Neural progenitor cell (in vitro differentiated cells): ENCODE results near the gene FBXL17. TPM values are rescaled to one million over a fixed set of nuclear protein-coding genes. Genes with fewer than 3 reads are reported as not detected.

Experiments
- DNase-seq: peaks from one replicate; pipeline ENCODE4 v3.0.0-alpha.2; 2016; ENCODE audit warnings: low spot score
- H2AFZ ChIP-seq: fragments of 200-600 bp; sonication (generic); replicated peaks from 2 replicates; pipeline ENCODE4 v1.6.1; 2016; ENCODE audit warnings: antibody characterized with exemption
- H3F3A ChIP-seq: fragments of 200-600 bp; sonication (generic); 2 replicates; pipeline ENCODE4 v1.6.1; 2016; ENCODE audit warnings: antibody characterized with exemption, low read depth
- H3K27ac ChIP-seq: fragments of 200-600 bp; sonication (generic); 2 replicates; pipeline ENCODE4 v1.5.1; 2016; ENCODE audit warnings: mild to moderate bottlenecking
- H3K27me3 ChIP-seq: fragments of 200-600 bp; sonication (generic); 2 replicates; pipeline ENCODE4 v1.6.1; 2016; ENCODE audit warnings: mild to moderate bottlenecking, moderate library complexity
- H3K36me3 ChIP-seq: fragments of 200-600 bp; sonication (generic); 2 replicates; pipeline ENCODE4 v1.5.1; 2016
- H3K4me1 ChIP-seq: fragments of 200-600 bp; sonication (generic); 2 replicates; pipeline ENCODE4 v1.6.1; 2016; ENCODE audit warnings: mixed run types
- H3K4me2 ChIP-seq: fragments of 200-600 bp; sonication (generic); 2 replicates; pipeline ENCODE4 v1.6.1; 2016
- H3K4me3 ChIP-seq: fragments of 200-600 bp; sonication (generic); 2 replicates; pipeline ENCODE4 v1.5.1; 2016
- H3K79me2 ChIP-seq: fragments of 200-600 bp; sonication (generic); 2 replicates; pipeline ENCODE4 v1.6.1; 2016; ENCODE audit warnings: low read depth
- H3K9ac ChIP-seq: fragments of 200-600 bp; sonication (generic); 2 replicates; pipeline ENCODE4 v1.6.1; 2016
- H3K9me3 ChIP-seq: fragments of 200-600 bp; sonication (generic); 2 replicates; pipeline ENCODE4 v1.5.1; 2016; ENCODE audit warnings: low read depth
- H4K20me1 ChIP-seq: fragments of 200-600 bp; sonication (generic); 2 replicates; pipeline ENCODE4 v1.6.1; 2016; ENCODE audit warnings: low read depth
- H3K27ac Mint-ChIP-seq: 3 replicates; pipeline ENCODE4 v1.8.0; 2021; ENCODE audit warnings: mixed read lengths
- H3K27me3 Mint-ChIP-seq: 2 replicates; pipeline ENCODE4 v1.8.0; 2022; ENCODE audit warnings: low read depth, mild to moderate bottlenecking, inconsistent platforms, moderate library complexity, mixed read lengths; ENCODE audit not compliant: insufficient read depth
- H3K36me3 Mint-ChIP-seq: 3 replicates; pipeline ENCODE4 v1.8.0; 2021; ENCODE audit warnings: mixed read lengths
- H3K4me1 Mint-ChIP-seq: 3 replicates; pipeline ENCODE4 v1.8.0; 2021; ENCODE audit warnings: mixed read lengths
- H3K4me3 Mint-ChIP-seq: 3 replicates; pipeline ENCODE4 v1.8.0; 2021; ENCODE audit warnings: mild to moderate bottlenecking, moderate library complexity, mixed read lengths
- H3K9me3 Mint-ChIP-seq: 3 replicates; pipeline ENCODE4 v1.8.0; 2020; ENCODE audit warnings: mixed read lengths
- EZH2 ChIP-seq: fragments of 200-600 bp; sonication (generic); IDR thresholded peaks from 2 replicates; pipeline ENCODE4 v1.6.1; 2017; ENCODE audit warnings: antibody characterized with exemption, mild to moderate bottlenecking, moderate library complexity
- EZH2phosphoT487 ChIP-seq: fragments of 200-600 bp; sonication (generic); IDR thresholded peaks from 2 replicates; pipeline ENCODE4 v1.6.1; 2017; ENCODE audit warnings: antibody characterized with exemption
- total RNA-seq: library from RNA; depleted of rRNA; stranded (reverse); fragments of >200 nt; gene quantifications from 2 replicates; pipeline ENCODE4 v1.2.3, GENCODE V29; 2015; ENCODE audit warnings: low replicate concordance
- TF ChIP-seq, protein P1 (sequence below): fragments of 200-600 bp; sonication (generic); IDR thresholded peaks from 2 replicates; pipeline ENCODE4 v1.5.1; 2017; ENCODE audit warnings: antibody characterized with exemption, mild to moderate bottlenecking

Gene FBXL17
- total RNA-seq, 1 donor from 2014 or later: 7.6 TPM

DNA sequence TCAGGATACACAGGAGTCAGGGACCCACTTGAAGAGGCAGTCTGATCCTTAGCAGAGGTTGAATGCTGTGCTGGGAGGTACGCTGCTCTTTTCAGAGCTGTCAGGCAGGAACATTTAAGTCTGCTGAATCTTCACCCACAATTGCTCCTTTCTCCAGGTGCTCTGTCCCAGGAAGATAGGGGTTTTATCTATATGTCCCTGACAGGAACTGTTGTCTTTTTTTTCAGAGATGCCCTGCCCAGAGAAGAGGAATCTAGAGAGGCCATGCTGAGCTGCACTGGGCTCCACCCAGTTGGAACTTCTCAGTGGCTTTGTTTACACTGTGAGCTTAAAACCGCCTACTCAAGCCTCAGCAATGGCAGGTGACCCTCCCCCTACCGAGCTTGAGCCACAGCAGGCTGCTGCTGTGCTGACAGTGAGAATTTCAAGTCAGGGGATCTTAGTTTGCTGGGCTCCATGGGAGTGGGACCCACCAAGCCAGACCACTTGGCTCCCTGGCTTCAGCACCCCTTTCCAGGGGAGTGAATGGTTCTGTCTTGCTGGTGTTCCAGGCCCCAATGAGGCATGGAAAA is 169.0 kb downstream of the FBXL17 start:
- H3K4me1 ChIP-seq: peaks cover 16% of the 10 kb centered on the region
- H3K27ac Mint-ChIP-seq: no peak overlapping the region
- no peak overlapping the region for H3K4me3 ChIP-seq

DNA sequence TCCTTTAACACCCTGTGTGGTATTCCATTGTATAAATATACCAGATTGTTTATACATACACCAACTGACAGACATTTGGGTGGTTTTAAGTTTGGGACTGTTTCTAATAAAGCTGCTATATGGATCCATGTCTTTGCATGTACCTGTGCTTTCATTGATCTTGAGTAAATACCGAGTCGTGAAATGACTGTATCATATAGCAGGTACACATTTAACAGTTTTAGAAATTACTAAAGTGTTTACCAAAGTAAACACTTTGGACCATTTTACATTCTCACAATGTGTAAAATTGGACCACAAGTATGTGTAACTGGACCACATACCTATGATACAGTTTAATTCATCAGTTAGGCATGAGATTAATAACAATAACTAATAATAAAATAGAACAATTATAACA is 175.2 kb downstream of the FBXL17 start:
- no peak overlapping the region for H3K9ac ChIP-seq
- H3K27ac ChIP-seq: no peak overlapping the region
- H3K27me3 ChIP-seq: no peaks in the 10 kb centered on the region
- TF ChIP-seq, protein P1, sequence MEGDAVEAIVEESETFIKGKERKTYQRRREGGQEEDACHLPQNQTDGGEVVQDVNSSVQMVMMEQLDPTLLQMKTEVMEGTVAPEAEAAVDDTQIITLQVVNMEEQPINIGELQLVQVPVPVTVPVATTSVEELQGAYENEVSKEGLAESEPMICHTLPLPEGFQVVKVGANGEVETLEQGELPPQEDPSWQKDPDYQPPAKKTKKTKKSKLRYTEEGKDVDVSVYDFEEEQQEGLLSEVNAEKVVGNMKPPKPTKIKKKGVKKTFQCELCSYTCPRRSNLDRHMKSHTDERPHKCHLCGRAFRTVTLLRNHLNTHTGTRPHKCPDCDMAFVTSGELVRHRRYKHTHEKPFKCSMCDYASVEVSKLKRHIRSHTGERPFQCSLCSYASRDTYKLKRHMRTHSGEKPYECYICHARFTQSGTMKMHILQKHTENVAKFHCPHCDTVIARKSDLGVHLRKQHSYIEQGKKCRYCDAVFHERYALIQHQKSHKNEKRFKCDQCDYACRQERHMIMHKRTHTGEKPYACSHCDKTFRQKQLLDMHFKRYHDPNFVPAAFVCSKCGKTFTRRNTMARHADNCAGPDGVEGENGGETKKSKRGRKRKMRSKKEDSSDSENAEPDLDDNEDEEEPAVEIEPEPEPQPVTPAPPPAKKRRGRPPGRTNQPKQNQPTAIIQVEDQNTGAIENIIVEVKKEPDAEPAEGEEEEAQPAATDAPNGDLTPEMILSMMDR: no peak
- no peak for TF ChIP-seq EZH2phosphoT487
- no peak for TF ChIP-seq EZH2
- no peaks in the 10 kb centered on the region for H3K36me3 ChIP-seq
- H4K20me1 ChIP-seq: no peaks in the 10 kb centered on the region
- Mint-ChIP-seq H3K27me3 (no peaks in the 10 kb centered on the region), H3K36me3 (peaks cover 4% of the 10 kb centered on the region), H3K27ac (no peak overlapping the region), H3K4me1 (no peaks in the 10 kb centered on the region), H3K4me3 (no peak overlapping the region), H3K9me3 (peaks cover 6% of the 10 kb centered on the region)
- no peak overlapping the region for H3K4me2 ChIP-seq
- DNase-seq: no peak
- no peaks in the 10 kb centered on the region for H3K79me2 ChIP-seq
- no peak overlapping the region for H2AFZ ChIP-seq
- no peak overlapping the region for H3K4me3 ChIP-seq
- no peaks in the 10 kb centered on the region for H3F3A ChIP-seq
- H3K9me3 ChIP-seq: no peaks in the 10 kb centered on the region
- peaks cover 15% of the 10 kb centered on the region for H3K4me1 ChIP-seq

More for the DNA sequence above, 169.0 kb downstream of the FBXL17 start:
- Histone ChIP-seq H3K36me3 (peaks cover 4% of the 10 kb centered on the region), H3K4me2 (peak overlapping the region; percentile 58), H3K9me3 (no peaks in the 10 kb centered on the region), H3K9ac (no peak overlapping the region), H3F3A (peaks cover 19% of the 10 kb centered on the region), H3K27me3 (no peaks in the 10 kb centered on the region), H2AFZ (peak overlapping the region; percentile 41), H4K20me1 (no peaks in the 10 kb centered on the region), H3K27ac (peak overlapping the region; percentile 22), H3K79me2 (no peaks in the 10 kb centered on the region)
- TF ChIP-seq, protein P1: no peak
- TF ChIP-seq EZH2: no peak
- Mint-ChIP-seq H3K27me3 (no peaks in the 10 kb centered on the region), H3K9me3 (peaks cover 17% of the 10 kb centered on the region), H3K4me1 (peaks cover 7% of the 10 kb centered on the region), H3K4me3 (no peak overlapping the region), H3K36me3 (peaks cover 18% of the 10 kb centered on the region)
- peak; percentile 75 for DNase-seq

DNA sequence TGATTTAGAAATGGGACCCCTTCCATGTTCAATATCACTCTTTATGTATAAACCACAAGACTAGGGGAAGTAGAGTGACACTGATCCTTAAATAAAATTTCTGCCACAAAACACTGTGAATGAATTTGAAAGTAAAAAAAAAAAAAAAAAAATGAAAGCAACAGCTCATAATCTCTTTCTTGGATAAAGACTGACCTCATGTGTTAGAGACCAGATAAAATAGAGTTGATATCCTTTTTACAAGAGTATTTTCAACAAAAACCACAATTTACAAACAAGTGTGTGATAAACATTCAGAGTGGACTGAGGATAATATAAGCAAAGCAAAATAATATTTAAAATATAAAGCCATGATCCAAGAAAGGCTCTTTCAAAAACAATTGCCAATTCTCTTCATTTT is 180.2 kb downstream of the FBXL17 start:
- no peaks in the 10 kb centered on the region for H3K36me3 Mint-ChIP-seq
- Histone ChIP-seq H3F3A (peaks cover 15% of the 10 kb centered on the region), H3K4me2 (no peak overlapping the region), H2AFZ (no peak overlapping the region), H4K20me1 (no peaks in the 10 kb centered on the region), H3K27ac (no peak overlapping the region), H3K4me3 (no peak overlapping the region), H3K9me3 (no peaks in the 10 kb centered on the region), H3K36me3 (no peaks in the 10 kb centered on the region), H3K4me1 (peaks cover 38% of the 10 kb centered on the region), H3K27me3 (no peaks in the 10 kb centered on the region), H3K9ac (no peak overlapping the region), H3K79me2 (no peaks in the 10 kb centered on the region)
- H3K4me1 Mint-ChIP-seq: peaks cover 15% of the 10 kb centered on the region
- no peak overlapping the region for H3K27ac Mint-ChIP-seq
- TF ChIP-seq, protein P1: no peak
- no peak for TF ChIP-seq EZH2phosphoT487
- no peak for TF ChIP-seq EZH2
- no peaks in the 10 kb centered on the region for H3K9me3 Mint-ChIP-seq
- DNase-seq: no peak
- no peak overlapping the region for H3K4me3 Mint-ChIP-seq
- no peaks in the 10 kb centered on the region for H3K27me3 Mint-ChIP-seq
